Tibial nerve (tissue), 4 donors: ENCODE data around the gene ANKMY1. TPM values are rescaled to one million over a fixed set of nuclear protein-coding genes. Genes with fewer than 3 reads are reported as not detected.

Experiments used
- DNase-seq, 2 donors: peaks; one replicate each; pipeline ENCODE4 v3.0.0-alpha.2; 2019; ENCODE audit warnings: low spot score in 2 of 2
- H3K27ac ChIP-seq, 4 donors: fragments of 200-600 bp; sonication (generic) in 3 of 4; one replicate each; pipeline ENCODE4 v1.5.1; 2017 to 2019; ENCODE audit warnings: mild to moderate bottlenecking in 1 of 4
- H3K27me3 ChIP-seq, 2 donors: fragments of 200-600 bp; sonication (generic) in 1 of 2; one replicate each; pipeline versions ENCODE4 v1.5.1 to v1.6.0; 2017 to 2019
- H3K36me3 ChIP-seq, 3 donors: fragments of 200-600 bp; sonication (generic); one replicate each; pipeline ENCODE4 v1.5.1; 2018 to 2019
- H3K4me1 ChIP-seq, 4 donors: fragments of 200-600 bp; sonication (generic) in 3 of 4; one replicate each; pipeline ENCODE4 v1.5.1; 2017 to 2019
- H3K4me3 ChIP-seq, 4 donors: fragments of 200-600 bp; sonication (generic) in 3 of 4; one replicate each; pipeline ENCODE4 v1.5.1; 2017 to 2019; ENCODE audit warnings: mild to moderate bottlenecking in 1 of 4, moderate library complexity in 1 of 4
- H3K9me3 ChIP-seq, 4 donors: fragments of 200-600 bp; sonication (generic) in 3 of 4; one replicate each; pipeline ENCODE4 v1.5.1; 2017 to 2019
- EP300 ChIP-seq, 2 donors: sonication (generic); formaldehyde crosslinking; IDR thresholded peaks; one replicate each; pipeline ENCODE4 v1.6.1; 2017; ENCODE audit warnings: antibody characterized with exemption in 2 of 2, mild to moderate bottlenecking in 1 of 2
- POLR2A ChIP-seq, 2 donors: fragments of 450-650 bp; IDR thresholded peaks; one replicate each; pipeline ENCODE4 v1.6.1; 2017; ENCODE audit warnings: antibody characterized with exemption in 2 of 2, mild to moderate bottlenecking in 2 of 2, moderate library complexity in 2 of 2
- WGBS, 2 donors: methylation state at CpG; one replicate each; pipeline ENCODE4 v1.1.5; 2018; 5-methylcytosine and 5-hydroxymethylcytosine counted together
- total RNA-seq, 4 donors: library from RNA; depleted of rRNA; stranded (reverse); fragments of >200 nt; gene quantifications; one replicate each; pipeline ENCODE4 v1.1.0, GENCODE V29; 2016
- TF ChIP-seq, protein P1 (sequence below), 5 experiments: fragments of 200-600 bp in 3 of 5; fragments of 450-650 bp in 2 of 5; sonication (generic) in 3 of 5; IDR thresholded peaks; one replicate each; pipeline ENCODE4 v1.5.1; 2016 to 2019; ENCODE audit warnings: antibody characterized with exemption in 5 of 5, mild to moderate bottlenecking in 3 of 5, moderate library complexity in 2 of 5

Gene ANKMY1
- total RNA-seq, 4 donors from 2014 or later: 14.2 to 24.0 (median 21.4) TPM

DNA sequence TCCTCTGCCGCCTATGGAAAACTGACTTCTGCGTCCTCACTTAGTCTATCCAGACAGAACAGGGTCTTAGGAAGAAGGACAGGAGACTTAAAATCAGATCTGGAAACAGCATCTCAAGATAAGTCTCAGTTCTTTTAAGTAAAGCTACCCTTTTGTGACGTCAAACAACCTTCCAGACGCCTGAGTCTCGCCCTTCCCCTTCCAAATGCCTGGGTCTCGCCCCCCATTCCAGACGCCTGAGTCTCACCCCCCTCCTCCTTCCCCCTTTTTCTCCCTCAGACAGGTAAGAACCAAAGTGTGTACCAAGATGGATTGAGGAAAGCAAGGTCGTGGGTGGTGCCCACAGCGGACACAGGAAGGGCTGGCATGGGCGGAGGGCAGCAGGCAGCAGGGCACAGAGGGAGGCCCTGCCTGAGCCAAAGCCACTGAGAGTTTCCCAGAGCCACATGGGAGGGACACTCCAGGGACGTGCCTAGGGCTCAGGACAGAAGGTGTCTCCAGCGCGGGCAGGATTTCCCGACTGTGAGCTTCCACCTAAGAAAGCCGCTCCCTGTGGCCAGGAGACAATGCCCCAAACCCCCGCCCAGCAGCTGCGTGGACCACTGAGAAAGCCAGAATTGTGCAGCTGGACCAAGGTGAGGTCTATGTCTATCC, 51.3 kb downstream of the ANKMY1 start:
- no peaks in the 10 kb centered on the region for H3K27me3 ChIP-seq
- no peaks in the 10 kb centered on the region for H3K9me3 ChIP-seq
- 83 to 87% methylated on average over 17 of the region's 17 CpGs for WGBS, 2 donors
- H3K4me1 ChIP-seq: no peaks in the 10 kb centered on the region
- TF ChIP-seq POLR2A (IDR thresholded peaks at IDR 0.05) (no peak), EP300 (IDR thresholded peaks at IDR 0.05) (no peak)
- TF ChIP-seq, protein P1, sequence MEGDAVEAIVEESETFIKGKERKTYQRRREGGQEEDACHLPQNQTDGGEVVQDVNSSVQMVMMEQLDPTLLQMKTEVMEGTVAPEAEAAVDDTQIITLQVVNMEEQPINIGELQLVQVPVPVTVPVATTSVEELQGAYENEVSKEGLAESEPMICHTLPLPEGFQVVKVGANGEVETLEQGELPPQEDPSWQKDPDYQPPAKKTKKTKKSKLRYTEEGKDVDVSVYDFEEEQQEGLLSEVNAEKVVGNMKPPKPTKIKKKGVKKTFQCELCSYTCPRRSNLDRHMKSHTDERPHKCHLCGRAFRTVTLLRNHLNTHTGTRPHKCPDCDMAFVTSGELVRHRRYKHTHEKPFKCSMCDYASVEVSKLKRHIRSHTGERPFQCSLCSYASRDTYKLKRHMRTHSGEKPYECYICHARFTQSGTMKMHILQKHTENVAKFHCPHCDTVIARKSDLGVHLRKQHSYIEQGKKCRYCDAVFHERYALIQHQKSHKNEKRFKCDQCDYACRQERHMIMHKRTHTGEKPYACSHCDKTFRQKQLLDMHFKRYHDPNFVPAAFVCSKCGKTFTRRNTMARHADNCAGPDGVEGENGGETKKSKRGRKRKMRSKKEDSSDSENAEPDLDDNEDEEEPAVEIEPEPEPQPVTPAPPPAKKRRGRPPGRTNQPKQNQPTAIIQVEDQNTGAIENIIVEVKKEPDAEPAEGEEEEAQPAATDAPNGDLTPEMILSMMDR (IDR thresholded peaks at IDR 0.05): no peak
- H3K27ac ChIP-seq: no peak overlapping the region
- H3K36me3 ChIP-seq: peaks cover 0 to 77% (median 0%) of the 10 kb centered on the region in 3 donors
- no peak overlapping the region for H3K4me3 ChIP-seq
- DNase-seq: no peak

DNA sequence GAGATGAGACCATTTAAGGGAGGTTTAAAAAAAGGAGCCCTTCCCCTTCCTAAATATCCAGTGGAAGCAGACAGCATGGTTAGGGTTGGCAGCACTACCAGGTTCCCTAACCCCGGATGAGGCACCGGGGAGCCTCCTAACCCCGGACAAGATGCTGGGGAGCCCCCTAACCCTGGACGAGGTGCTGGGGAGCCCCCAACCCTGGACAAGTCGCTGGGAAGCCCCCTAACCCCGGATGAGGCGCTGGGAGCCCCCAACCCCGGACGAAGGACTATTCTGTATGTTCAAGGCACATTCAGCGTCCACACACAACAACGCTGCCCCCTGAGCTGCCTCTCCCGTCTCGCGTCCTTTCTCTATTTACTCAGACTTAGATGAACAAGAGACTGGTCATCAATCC, 51.9 kb downstream of the ANKMY1 start:
- TF ChIP-seq POLR2A (IDR thresholded peaks at IDR 0.05) (no peak), EP300 (IDR thresholded peaks at IDR 0.05) (no peak)
- TF ChIP-seq, protein P1 (IDR thresholded peaks at IDR 0.05): no peak
- Histone ChIP-seq H3K9me3 (no peaks in the 10 kb centered on the region), H3K27ac (no peak overlapping the region), H3K4me3 (no peak overlapping the region), H3K27me3 (no peaks in the 10 kb centered on the region), H3K4me1 (no peaks in the 10 kb centered on the region), H3K36me3 (peaks cover 0 to 76% (median 0%) of the 10 kb centered on the region in 3 donors)
- WGBS, 2 donors: 73 to 87% methylated on average over 12 to 14 of the region's 14 CpGs
- DNase-seq: no peak

DNA sequence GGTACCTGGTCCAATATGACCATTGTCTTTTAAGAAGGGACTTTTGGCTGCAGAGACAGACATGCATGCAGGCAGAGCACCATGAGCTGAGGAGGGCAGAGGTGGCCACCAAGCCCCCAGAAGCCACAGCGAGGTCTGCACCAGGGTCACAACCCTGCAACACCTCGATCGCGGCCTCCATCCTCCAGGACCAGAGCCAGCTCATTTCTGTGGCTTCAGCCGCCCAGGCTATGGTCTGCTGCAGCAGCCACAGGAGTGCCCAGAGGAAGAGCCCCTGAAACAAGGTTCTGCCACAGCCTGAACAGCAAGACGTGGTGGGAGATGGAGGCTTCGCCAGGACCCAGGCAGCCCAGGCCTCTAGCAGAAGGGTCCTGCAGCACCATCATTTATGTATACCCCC, 53.9 kb downstream of the ANKMY1 start:
- Histone ChIP-seq H3K36me3 (peaks cover 0 to 78% (median 0%) of the 10 kb centered on the region in 3 donors), H3K9me3 (no peaks in the 10 kb centered on the region), H3K27ac (no peak overlapping the region), H3K4me1 (no peaks in the 10 kb centered on the region), H3K27me3 (no peaks in the 10 kb centered on the region), H3K4me3 (no peak overlapping the region)
- WGBS, 2 donors: 90 to 96% methylated on average over 3 to 7 of the region's 7 CpGs
- TF ChIP-seq, protein P1 (IDR thresholded peaks at IDR 0.05): no peak
- TF ChIP-seq POLR2A (IDR thresholded peaks at IDR 0.05): no peak
- no peak for TF ChIP-seq EP300 (IDR thresholded peaks at IDR 0.05)
- no peak for DNase-seq

DNA sequence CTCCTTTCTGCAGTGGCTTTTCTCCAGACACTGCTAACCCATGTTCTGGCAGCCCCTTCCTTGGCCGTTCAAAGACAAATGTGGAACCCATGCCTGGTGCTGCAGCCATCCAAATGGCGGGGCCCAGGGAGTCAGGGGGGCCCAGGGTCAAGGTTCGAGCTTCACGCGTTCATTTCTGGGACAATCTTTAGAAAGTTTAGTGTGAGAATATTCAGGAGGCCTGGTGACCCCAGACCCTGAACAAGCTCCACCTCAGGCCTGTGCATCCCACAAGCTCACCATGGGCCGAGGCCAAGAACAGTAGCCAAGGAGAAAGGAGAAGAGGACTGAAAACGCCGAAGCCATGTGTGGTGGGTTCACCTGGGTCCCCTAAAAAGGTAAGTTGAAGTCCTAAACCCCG, 54.4 kb downstream of the ANKMY1 start:
- Histone ChIP-seq H3K27ac (no peak overlapping the region), H3K4me1 (no peaks in the 10 kb centered on the region), H3K36me3 (peaks cover 0 to 79% (median 0%) of the 10 kb centered on the region in 3 donors), H3K27me3 (no peaks in the 10 kb centered on the region), H3K9me3 (no peaks in the 10 kb centered on the region), H3K4me3 (no peak overlapping the region)
- no peak for TF ChIP-seq EP300 (IDR thresholded peaks at IDR 0.05)
- WGBS, 2 donors: 92% methylated on average over 9 of the region's 9 CpGs
- no peak for DNase-seq

DNA sequence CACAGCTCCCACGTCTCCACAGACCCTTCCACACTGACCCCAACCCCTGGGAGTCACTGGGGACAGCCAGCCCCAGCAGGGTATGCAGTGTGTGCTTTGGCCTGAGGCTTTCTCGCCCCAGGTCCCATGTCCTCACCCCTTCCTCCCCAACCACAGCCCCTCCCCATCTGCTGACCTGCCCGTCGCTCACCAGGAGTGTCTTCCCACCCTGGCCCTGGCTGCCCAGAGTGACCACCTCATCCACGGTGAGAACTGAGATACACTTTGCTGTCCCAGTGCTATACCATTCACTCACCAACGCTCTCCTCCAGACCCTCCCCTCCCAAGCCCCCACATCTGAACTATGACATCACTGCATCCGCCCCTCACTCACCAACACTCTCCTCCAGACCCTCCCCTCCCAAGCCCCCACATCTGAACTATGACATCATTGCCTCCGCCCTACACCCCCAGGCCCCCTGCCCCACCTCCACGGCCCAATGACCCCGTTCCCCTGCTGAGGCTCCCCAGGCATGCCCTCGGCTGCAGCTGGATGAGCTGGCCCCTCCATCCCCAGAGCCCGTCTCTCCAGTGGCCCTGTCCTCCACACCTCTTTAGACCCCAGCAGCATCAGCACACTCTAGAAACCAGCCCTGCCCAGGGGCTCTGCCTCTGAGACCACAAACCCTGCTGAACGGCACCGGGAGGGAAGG, 55.2 kb downstream of the ANKMY1 start:
- Histone ChIP-seq H3K36me3 (peaks cover 0 to 80% (median 0%) of the 10 kb centered on the region in 3 donors), H3K27me3 (no peaks in the 10 kb centered on the region), H3K27ac (no peak overlapping the region), H3K9me3 (no peaks in the 10 kb centered on the region), H3K4me1 (no peaks in the 10 kb centered on the region), H3K4me3 (no peak overlapping the region)
- TF ChIP-seq EP300 (IDR thresholded peaks at IDR 0.05) (no peak), POLR2A (IDR thresholded peaks at IDR 0.05) (no peak)
- TF ChIP-seq, protein P1 (IDR thresholded peaks at IDR 0.05): no peak
- DNase-seq: no peak
- 75 to 80% methylated on average over 14 of the region's 14 CpGs for WGBS, 2 donors
